ENCODE measurements around the gene FBXW11.
"Not testable (repeated sequence)": the region's sequence is repeated elsewhere in the genome, so short reads cannot be mapped to it uniquely, and the experiment has no call there.

Gene FBXW11

DNA sequence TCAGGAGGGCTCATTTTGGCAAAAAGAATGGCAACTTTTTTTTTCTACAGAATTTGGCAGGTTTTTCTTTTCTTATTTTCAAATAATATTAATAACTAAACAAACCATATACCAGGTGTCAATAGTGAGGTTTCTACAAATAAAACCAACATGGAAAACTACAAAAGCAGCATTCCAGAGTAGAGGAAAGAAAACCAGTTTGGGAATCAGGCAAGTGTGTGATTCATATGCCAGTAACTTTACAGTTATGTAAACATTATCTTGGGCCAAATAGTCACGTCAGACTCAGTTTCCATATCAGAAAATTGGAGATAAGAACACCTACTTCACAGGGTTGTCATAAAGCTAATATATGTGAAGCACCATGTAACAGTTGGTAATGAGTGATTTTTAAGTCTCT lies 51.7 kb downstream of the FBXW11 start:
- no peak for DNase-seq (ENCODE audit: low read depth)

GRCh38 chr5:171953860-171954701 lies 52.4 kb downstream of the FBXW11 start:
- no peak for DNase-seq (ENCODE audit: low read depth)

- DNase-seq (ENCODE audit: low read depth): no peak
Observed at GRCh38 chr5:171952021-171952420, 54.4 kb downstream of the FBXW11 start.

GRCh38 chr5:171951218-171951617 lies 55.2 kb downstream of the FBXW11 start:
- no peak for DNase-seq (ENCODE audit: low read depth)

DNA sequence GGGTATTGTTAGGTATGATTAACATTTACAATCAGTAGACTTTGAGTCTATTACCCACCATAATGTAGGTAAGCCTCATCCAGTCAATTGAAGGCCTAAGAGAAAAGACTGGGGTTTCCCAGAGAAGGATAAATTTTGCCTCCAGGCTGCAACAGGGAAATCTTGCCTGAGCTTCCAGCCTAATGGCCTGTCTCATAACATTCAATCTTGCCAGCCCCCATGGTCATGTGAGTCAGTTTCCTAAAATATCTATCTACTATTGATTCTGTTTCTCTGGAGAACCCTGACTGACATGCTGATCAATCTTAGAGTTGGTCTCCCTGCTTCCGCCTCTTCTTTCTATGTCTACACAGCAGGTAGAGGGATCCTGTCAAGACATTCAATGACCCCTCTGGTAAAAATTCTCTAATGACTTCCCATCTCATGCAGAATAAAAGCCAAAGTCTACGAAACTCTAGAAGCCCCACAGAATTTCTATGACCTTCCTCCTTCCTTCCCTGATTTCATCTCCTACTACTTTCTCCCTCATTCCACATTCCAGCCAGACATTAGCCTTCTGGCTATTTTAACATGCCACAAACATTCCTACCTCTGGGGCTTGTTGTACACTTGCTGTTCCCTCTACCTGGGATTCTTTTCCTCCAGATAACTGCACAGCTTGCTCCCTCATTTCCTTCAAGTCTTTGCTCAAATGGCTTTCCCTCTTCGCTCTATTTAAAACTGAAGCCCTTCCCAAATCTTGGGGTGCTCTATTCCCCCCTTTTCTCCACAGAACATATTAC lies 60.2 kb downstream of the FBXW11 start:
- no peak for DNase-seq (ENCODE audit: low read depth)

GRCh38 chr5:171945476-171945875 lies 61.0 kb downstream of the FBXW11 start:
- DNase-seq (ENCODE audit: low read depth): no peak

DNA sequence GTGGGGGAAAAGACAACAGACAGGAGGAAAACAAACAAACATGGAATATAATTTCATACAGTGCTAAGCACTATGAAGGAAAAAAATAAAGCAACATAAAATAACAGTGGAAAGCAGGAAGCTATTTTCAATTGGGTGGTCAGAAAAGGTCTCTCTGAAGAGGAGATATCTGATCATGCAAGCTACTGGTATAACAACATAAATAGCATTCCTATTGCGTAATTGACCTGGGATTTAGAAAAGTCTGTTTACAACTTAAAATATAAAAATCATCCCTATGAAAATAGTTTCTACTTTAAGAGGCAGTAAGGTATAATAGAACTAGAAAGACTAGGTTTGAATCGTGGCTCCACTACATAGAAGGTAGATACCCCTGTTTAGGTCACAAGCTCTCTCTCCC lies 61.4 kb downstream of the FBXW11 start:
- no peak for DNase-seq (ENCODE audit: low read depth)

DNA sequence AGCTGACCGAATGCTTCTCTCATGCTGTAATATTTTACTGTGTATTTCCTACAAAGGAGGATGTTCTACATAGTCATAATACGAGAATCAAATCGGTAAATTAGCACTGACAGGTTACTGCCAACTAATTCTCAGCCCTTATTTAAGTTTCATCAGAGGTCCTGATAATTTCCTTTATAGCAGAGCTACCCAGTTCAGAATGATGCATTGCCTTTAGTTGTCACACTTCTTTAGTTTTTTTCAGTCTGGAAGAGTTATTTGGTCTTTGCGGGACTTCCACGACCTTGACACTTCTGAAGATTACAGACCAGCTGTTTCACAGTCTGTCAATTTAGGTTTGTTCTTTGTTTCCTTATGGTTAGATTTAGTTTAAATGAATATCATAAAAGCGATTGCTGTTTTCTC lies 64.3 kb downstream of the FBXW11 start:
- not testable (repeated sequence) for DNase-seq (ENCODE audit: low read depth)

DNA sequence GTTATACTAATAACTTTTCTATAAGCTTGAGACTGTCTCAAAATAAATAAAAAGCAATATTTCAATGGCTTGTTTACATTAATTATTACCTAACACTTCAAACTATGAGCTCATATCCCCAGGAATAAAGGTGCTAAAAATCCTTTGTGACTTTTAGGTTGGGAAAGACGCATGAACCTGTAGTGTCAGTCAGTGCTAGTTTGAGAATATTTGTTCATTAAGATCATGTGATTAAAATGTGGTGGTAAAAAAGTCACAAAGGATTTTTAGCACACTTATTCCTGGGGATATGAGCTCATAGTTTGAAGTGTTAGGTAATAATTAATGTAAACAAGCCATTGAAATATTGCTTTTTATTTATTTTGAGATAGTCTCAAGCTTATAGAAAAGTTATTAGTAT lies 64.8 kb downstream of the FBXW11 start:
- DNase-seq (ENCODE audit: low read depth): not testable (repeated sequence)

DNA sequence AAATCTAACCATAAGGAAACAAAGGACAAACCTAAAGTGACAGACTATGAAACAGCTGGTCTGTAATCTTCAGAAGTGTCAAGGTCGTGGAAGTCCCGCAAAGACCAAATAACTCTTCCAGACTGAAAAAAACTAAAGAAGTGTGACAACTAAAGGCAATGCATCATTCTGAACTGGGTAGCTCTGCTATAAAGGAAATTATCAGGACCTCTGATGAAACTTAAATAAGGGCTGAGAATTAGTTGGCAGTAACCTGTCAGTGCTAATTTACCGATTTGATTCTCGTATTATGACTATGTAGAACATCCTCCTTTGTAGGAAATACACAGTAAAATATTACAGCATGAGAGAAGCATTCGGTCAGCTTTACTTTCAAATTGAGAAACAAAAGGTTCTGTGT lies 65.2 kb downstream of the FBXW11 start:
- not testable (repeated sequence) for DNase-seq (ENCODE audit: low read depth)

DNA sequence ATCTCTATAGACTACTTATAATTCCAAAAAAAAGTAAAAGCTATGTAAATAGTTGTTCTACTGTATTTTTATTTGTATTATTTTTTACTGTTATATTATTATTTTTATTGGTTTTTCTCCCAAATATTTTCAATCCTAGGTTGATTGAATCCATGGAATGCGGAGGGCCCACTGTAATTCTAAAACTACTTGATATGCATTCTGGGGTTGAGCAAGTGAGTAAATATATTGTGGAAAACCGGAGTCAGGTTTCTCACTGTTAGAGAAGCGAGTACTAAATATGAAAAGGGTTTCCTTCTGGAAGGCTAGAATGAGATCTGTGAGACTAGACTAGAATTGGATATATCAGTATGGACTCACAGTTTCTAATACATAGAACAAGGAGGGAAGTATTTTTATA lies 66.5 kb downstream of the FBXW11 start:
- no peak for DNase-seq (ENCODE audit: low read depth)

- no peak for DNase-seq (ENCODE audit: low read depth)
Observed at GRCh38 chr5:171938358-171938757, 68.1 kb downstream of the FBXW11 start.

- no peak for DNase-seq (ENCODE audit: low read depth)
Observed at GRCh38 chr5:171937351-171937750, 69.1 kb downstream of the FBXW11 start.

GRCh38 chr5:171934586-171934985 lies 71.9 kb downstream of the FBXW11 start:
- no peak for DNase-seq (ENCODE audit: low read depth)

GRCh38 chr5:171931163-171931562 lies 75.3 kb downstream of the FBXW11 start:
- no peak for DNase-seq (ENCODE audit: low read depth)

DNA sequence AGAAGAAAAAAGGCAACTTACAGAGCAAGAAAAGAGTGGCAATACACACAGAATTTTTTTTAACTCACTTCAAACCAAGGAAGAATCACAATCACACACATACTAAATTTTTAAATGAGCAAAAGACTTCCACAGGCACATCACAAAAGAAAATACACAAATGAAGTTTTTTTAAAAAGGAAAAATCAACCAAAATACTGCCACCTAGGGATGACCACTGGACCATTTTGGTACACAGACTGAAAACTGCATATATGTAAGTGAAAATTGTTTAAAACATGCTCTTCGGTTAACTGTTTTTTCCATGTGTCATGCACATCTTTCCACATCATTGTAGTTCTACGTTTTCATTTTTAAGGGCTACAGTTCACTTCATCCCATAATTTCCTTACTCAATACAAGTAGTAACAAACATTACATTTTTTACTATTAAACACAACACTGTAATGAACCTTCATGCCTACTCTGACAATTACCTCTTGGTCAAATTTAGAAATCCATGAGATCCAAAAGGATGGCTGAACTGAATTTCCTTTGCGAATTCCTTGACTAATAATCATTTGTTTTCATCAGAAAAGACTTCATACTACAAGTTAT lies 79.0 kb downstream of the FBXW11 start:
- DNase-seq (ENCODE audit: low read depth): no peak

DNA sequence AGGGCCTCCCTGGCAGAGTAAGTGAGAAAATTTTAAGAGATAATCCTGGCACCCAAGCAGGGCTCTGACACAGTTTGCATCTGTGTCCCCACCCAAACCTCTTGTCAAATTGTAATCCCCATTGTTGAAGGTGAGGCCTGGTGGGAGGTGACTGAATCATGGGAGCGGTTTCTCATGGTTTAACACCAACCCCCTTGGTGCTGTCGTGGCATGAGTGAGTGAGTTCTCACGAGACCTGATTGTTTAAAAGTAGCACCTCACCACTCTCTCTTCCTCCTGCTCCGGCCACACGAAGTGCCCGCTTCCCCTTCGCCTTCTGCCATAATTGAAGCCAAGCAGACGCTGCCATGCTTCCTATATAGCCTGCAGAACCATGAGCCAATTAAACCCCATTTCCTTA lies 80.1 kb downstream of the FBXW11 start:
- DNase-seq (ENCODE audit: low read depth): no peak

DNA sequence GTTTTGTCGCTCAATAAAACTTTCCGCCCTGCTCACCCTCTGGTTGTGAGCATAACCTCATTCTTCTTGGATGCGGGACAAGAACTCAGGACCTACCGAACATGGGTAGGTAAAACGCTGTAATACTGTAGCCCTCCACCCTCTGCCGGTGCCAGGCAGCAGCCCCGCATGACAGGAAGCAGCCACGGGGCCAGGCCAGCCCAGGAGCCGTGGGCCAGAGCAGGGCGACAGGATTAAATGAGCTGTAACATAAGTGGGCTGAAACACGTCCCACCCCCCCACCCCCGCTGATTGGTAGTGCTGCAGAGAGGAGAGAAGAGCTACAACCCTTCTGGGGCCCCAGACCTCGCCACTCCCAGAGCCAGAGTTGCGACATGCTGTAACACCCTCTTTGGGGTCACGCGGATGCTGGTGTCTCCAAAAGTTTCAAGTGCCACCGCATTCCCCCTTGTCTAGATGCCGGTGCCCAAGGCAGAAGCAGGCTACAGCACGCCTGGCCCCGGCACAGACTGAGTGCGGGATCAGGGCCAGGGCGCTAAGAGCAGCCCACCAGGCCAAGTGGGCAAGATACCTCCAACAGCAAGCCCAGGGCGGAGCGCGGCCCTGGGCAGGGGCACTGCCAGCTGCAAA lies 81.8 kb downstream of the FBXW11 start:
- no peak for DNase-seq (ENCODE audit: low read depth)

DNA sequence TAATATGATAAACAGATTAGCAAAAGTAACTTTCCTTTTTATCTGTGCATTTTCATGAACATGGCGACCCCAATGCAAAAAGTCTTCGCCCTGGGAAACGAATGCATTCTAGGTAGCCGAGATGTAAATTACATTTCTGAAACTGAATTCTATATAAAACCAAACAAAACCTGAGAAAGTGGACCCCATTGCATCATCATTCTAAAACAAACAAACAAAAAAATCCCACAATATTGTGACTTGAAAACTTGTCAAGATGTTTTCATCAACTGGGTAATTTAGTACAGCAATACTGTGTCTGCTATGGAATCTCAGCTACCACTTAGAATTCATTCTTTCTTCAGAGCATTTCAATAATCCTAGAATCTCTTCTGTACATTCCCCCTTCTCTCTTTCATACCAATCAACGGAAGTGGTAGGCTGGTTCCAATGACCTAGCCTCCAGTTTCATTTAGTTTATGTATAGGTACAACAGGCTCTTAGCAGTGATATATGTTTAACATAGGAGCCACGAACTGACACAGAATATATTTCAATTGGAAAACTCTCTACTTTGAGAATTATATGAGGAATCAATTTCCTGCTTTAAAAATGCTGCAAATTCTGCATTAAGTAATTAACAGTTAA lies 85.6 kb downstream of the FBXW11 start:
- DNase-seq (ENCODE audit: low read depth): no peak

- DNase-seq (ENCODE audit: low read depth): not testable (repeated sequence)
Observed at GRCh38 chr5:171915700-171916099, 90.7 kb downstream of the FBXW11 start.

DNA sequence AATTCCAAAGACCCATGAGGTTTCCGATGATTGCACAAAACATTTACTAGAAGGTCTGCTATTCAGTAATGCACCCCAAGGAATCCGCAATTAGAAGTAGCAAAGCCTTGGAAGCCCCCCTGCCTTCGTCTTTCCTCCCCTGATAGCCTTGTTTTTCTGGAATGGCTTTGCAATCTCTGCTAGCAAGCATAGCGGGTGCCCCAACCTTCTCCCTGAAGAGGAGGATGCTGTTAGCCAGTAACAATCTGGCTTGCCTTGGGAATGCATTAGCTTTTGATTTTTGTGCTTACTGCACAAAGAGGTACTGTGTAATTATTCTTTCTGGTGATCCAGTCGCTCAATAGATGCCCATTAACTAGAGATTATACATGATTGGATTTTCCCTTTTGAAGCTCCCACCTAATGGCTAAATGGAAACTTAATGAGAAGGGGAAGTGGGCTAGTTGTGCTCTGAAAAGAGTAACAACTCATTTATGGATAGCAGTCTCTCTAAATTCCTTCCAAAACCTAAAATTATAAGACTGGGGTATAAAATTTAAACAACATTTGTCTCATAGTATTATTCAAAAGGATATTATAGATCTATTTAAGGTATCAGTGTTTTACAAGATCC lies 91.6 kb downstream of the FBXW11 start:
- DNase-seq (ENCODE audit: low read depth): no peak

DNA sequence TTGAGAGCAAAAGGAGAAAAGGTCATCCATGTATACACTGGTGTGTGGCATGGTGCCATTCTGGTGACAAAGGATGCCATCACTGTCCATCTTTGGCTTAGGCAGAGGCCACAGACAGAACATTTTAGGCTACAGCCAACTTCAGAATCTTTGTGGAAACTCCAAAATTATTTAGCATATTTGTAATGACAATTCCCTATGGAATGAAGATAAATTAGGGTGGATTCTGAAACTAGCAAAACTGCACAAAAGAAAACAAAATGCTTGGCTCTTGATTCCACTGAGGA lies 92.5 kb downstream of the FBXW11 start:
- no peak for DNase-seq (ENCODE audit: low read depth)
